HG02623 (cell line): ENCODE results near the gene ZNF132.
A peak's percentile ranks its signal among the peaks of the same experiment; 100 is the strongest.
"Not testable (repeated sequence)": the region's sequence is repeated elsewhere in the genome, so short reads cannot be mapped to it uniquely, and the experiment has no call there.

Experiments used
- ATAC-seq: cut with Tn5 transposase; IDR thresholded peaks from one replicate; pipeline ENCODE4 v1.9.1; 2021; ENCODE audit warnings: moderate library complexity; ENCODE audit not compliant: unreplicated experiment

ZNF132 gene

DNA sequence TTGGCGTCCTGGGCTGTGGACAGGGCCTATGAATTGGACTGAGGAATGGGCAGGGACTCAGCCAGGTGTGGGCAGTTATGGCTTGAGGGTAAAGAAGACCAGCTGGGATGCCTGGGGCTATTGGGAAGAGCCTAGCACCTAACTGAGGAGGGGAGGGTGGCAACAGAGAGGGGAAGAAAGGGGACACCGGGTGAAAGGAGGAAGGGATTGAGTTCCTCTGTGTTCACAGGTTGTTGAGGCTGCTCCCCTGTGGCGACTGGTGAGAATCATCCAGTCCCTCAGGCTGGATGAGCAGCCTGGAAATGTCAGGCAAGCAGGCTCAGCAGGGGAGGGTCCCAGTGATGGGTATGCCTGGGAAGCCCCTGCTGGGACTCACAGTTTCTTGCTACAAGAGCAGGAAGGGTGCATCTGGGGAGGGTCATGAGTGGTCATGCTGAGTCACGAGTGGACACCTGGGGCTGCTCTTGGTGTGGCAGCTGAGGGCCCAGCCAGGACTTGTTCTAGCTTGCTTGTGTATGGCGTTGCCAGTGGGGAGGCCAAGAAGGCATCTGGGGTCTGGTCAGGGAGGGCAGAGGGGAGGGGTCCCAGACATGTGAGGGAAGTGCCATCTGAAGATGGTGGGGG lies 28.4 kb upstream of the ZNF132 start:
- ATAC-seq: no peak

DNA sequence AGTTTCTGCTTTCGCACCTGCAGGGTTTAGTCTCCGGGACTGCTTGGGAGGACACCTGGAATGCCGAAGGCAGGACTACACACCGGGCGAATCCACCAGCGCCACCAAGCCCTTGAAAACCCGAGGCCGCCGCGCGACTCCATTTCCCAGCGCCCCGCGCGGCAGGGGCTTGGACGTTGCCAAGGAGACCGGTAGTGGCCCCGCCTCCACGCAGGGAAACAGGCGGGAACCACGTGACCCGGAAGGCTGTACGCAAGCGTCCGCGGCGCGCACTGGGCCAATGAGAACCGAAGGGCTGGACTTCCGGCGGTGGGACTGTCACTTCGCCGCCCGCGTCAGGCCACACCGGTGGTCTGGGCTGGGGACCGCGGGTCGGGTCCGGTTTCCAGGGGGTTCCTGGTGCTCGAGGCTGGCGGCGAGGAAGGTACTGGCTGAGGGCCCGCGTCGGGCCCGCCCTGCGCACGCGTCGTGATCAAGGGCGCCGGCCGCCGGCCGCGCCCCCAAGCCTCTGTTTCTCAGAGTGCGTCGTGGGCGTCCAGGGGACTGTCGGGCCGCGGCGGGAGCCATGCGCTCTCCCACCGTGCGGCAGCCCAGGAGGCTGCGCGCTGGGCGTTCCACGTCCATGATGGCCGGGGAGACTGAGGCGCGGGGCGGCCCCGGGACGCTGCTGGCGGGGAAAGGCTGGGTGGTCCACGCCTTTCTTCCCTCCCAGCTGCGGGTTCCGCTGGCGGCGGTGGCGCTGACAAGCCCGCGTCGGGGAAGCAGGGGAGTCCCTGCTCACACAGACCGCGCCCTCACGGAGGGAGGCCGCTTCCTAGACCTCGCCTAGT lies 27.0 kb upstream of the ZNF132 start, which contains the start of gene ZNF324:
Gene ZNF324 (plus strand): TSS at position 321 of the 830 bp plus-strand sequence. CDS start 2,106 bp downstream, outside the sequence.
- peak; percentile 82 for ATAC-seq

DNA sequence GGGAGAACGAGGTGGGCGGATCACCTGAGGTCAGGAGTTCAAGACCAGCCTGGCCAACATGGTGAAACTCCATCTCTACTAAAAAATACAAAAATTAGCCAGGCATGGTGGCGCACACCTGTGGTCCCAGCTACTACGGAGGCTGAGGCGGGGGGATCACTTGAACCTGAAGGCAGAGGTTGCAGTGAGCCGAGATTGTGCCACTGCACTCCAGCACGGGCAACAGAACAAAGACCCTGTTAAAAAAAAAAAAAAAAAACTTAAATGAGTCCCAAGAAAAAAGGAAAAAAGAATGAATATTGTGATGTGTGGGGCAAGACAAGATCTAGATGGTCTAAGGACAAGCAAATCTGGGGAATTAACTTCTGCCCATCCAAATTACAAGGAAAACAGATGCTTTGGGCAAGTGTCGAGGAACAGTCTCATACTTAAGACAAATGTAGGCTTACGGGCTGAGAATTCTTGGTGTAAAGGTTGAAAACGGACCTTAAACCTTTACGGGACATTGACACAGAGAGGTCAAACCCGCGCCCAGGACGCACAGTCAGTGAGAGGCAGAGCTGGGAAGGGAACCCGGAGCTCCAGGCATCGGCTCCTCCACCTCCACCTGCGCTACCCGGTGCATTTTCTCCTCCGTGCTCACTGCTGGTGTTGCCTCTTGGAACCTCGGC lies 26.3 kb upstream of the ZNF132 start:
- ATAC-seq: peak; percentile 17

DNA sequence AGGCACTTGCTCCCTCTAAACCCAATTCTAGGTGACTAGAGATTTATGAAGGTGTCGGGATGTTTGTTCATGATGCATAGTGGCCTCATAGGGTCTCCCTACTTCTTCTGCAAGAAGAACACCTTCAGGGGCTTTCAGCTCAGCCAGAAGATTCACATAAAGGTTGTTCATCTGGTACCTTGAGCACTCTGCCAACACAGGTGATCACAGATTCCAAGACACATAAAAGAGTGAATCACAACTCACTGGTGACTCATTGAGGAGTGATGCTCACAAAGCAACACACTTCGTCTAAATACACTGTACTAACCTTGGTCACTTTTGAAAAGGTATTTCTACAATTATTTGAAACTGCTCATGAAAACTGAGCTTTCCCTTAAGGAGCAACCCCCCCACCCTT lies 20.1 kb upstream of the ZNF132 start:
- no peak for ATAC-seq

DNA sequence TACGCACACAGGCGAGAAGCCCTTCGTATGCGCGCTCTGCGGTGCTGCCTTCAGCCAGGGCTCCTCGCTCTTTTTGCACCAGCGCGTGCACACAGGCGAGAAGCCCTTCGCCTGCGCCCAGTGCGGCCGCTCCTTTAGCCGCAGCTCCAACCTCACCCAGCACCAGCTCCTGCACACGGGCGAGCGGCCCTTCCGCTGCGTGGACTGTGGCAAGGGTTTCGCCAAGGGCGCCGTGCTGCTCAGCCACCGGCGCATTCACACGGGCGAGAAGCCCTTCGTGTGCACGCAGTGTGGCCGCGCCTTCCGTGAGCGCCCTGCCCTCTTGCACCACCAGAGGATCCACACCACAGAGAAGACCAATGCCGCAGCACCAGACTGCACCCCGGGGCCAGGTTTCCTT lies 16.2 kb upstream of the ZNF132 start:
- ATAC-seq: no peak

DNA sequence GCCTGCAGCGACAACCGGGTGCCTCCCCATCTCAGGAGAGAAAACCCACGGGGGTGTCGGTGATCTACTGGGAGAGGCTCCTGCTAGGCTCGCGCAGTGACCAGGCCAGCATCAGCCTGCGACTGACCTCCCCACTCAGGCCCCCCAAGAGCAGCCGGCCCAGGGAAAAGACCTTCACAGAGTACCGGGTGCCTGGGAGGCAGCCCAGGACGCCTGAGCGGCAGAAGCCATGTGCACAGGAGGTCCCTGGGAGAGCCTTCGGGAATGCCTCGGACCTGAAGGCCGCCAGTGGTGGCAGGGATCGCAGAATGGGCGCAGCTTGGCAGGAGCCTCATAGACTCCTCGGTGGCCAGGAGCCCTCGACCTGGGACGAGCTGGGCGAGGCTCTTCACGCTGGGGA lies 15.4 kb upstream of the ZNF132 start:
- ATAC-seq: no peak

DNA sequence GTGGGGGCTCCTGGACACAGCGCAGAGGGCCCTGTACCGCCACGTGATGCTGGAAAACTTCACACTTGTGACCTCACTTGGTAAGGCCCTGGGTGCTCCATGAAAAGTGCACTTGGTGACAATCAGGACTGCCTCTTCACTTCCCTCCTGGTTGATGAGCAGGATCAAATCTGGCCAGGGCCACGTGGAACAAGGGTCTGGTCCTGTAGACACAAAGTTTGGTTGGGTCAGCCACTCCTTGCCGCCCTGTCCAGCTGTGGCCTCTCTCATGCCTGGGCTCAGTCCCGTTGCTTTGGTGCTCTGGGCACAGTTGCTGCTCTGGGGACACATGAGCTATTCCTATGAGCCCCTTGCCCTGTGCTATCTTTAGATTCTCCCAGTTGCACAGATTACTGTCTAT lies 13.8 kb upstream of the ZNF132 start:
- ATAC-seq: no peak

DNA sequence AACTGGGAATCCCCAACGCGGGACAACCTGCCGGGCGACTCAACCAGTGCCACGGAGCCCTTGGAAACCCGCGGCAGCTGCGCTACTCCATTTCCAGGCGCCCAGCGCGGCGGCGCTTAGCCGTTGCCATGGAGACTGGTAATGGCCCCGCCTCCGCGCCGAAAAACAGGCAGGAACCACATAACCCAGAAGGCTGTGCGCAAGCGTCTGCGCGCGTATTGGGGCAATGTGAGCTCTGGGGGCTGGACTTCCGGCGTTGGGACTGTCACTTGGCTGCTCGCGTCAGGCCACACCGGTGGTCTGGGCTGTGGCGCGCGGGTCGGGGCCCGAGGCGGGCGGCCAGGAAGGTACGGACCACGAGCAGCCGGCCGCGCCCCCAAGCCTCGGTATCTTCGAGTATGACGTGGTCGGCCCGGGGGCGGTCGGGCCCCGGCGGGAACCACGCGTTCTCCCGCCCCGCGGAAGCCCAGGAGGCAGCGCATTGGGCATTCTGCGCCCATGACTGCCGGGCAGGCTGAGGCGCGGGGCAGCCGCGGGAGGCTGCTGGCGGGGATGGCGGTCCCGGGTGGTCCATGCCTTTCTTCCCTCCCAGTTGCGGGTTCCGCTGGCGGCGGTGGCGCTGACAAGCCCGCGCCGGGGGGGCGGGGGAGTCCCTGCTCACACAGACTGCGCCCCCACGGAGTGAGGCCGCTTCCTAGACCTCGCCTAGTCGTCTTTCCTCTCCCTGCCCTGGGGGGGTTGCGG lies 11.6 kb upstream of the ZNF132 start, which contains the start of gene ZNF324B:
Gene ZNF324B (plus strand): TSS at position 265 of the 744 bp plus-strand sequence. CDS start 2,080 bp downstream, outside the sequence.
- ATAC-seq: peak; percentile 89

DNA sequence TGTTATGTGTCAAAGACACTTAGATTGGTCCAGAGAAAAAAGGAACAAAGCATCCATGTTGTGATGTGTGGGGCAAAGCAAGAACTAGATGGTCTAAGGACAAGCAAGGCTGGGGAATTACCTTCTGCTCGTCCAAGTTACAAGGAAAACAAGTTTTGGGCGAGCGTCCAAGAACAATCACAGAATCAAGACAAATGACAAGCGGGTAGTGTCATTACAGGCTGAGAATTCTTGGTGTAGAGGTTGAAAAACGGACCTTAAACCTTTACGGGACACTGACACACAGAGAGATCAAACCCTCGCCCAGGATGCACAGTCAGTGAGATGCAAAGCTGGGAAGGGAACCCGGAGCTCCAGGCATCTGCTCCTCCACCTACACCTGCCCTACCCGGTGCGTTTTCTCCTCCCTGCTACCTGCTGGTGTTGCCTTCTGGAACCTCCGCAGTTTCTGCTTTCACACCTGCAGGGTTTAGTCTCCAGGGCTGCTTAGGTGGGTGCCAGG lies 11.0 kb upstream of the ZNF132 start:
- ATAC-seq: peak; percentile 11

DNA sequence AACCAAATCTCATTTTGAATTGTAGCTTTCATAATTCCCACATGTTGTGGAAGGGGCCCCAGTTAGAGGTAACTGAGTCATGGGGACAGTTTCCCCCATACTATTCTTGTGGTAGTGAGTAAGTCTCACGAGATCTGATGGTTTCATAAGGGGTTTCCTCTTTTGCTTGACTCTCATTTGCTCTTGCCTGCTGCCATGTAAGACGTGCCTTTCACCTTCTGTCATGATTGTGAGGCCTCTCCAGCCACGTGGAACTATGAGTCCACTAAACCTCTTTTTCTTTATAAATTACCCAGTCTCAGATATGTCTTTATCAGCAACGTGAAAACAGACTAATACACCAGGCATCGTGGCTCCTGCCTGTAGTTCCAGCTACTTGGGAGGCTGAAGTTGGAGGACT lies 10.0 kb upstream of the ZNF132 start:
- not testable (repeated sequence) for ATAC-seq

DNA sequence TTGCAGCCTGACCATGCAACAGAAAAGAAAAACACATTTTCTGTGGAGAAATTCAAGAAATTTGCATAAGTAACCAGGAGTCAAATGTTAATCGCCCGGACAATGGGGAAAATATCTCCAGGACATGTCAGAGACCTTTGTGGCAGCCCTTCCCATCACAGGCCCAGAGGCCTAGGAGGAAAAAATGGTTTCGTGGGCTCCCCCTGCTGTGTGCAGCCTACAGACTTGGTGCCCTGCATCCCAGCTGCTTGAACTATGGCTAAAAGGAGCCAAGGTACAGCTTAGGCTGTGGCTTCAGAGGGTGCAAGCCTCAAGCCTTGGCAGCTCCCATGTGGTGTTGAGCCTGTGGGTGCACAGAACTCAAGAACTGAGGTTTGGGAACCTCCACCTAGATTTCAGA lies 8.9 kb upstream of the ZNF132 start:
- ATAC-seq: not testable (repeated sequence)

DNA sequence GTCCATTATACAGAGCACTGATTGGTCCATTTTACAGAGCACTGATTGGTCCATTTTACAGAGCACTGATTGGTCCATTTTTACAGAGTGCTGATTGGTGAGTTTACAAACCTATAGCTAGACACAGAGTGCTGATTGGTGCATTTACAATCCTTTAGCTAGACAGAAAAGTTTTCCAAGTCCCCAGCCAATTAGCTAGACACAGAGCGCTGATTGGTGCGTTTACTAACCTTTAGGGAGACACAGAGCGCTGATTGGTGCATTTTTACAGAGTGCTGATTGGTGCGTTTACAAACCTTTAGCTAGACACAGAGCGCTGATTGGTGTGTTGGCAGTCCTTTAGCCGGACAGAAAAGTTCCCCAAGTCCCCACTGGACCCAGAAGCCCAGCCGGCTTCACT lies 3.0 kb upstream of the ZNF132 start:
- not testable (repeated sequence) for ATAC-seq

DNA sequence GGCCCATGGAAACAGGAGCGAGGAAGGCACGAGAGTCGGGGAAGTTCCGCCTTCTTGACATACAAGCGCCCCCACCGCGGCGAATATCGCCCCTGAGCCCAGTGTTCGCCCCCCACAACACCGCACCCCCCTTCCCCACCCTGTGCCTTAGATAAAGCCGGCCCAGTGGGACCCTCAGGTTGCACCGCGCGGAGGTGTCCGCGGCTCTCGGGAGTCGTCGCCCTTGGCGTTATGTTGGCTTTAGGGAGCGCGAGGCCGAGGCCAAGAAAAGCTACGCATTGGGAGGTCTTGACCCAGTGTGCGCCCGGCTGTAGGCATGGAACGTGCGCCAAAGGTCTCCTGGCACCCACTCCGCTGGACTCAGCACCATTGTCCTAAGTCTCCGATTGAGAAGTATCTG lies 603 bp upstream of the ZNF132 start:
- ATAC-seq: no peak

DNA sequence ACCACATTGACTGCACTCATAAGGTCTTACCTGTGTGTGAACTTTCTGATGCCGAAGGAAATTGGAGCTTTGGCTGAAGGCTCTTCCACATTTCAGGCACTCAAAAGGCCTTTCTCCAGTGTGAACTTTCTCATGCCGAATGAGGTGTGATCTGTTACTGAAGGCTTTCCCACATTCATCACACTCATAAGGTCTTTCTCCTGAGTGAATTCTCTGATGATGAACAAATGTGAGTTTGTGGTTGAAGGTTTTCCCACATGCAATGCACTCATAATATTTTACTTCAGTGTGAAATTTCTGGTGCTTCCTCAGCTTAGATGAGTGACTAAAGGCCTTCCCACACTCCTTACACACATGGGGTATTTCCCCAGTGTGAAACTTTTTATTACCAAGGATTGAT lies 5.7 kb downstream of the ZNF132 start:
- ATAC-seq: no peak

DNA sequence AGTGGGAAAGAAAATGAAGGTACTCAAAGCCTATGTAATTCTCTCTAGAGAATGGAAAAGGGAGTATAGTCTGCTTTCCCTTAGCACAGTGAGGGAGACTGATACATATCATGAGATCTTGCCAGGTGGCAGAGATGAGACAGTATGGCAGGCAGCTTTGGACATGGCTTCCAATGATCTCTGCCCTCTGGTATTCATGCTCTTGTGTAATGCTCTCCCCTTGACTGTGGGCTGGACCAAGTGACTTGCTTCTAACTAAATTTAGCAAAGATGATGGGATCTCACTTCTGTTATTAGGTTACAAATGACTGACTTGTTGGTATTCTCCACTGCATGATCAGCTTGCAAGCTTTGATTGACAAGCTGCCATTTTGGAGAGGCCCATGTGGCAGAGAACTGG lies 10.2 kb downstream of the ZNF132 start:
- ATAC-seq: no peak

DNA sequence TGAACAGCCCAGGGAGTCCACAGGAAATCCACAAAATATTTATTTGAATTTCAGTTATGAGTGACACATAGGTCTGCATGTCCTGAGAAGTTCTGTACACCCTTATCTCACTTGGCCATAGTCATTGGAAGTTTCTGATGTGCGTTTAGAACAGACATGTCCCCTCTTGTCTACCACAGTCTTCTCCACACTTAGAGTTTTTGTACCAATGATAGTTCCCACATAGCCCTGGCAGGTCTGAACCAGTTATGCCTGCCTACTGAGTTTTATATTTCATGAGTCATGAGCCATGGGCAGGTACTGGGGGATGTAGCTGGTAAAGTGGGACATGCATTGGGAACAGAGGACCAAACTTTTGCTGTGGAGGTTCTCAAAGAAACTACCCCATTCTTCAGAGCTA lies 11.3 kb downstream of the ZNF132 start:
- ATAC-seq: no peak

DNA sequence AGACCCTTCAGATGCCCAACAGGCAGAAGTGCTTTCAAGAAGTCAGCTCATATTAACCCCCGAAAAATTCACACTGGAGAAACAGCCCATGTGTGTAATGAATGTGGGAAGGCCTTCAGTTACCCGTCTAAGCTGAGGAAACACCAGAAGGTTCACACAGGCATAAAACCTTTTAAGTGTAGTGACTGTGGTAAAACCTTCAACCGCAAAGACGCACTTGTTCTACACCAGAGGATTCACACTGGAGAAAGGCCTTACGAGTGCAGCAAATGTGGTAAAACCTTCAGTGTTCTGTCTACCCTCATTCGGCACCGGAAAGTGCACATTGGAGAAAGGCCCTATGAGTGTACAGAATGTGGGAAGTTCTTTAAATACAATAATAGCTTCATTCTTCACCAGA lies 22.9 kb downstream of the ZNF132 start:
- ATAC-seq: no peak

DNA sequence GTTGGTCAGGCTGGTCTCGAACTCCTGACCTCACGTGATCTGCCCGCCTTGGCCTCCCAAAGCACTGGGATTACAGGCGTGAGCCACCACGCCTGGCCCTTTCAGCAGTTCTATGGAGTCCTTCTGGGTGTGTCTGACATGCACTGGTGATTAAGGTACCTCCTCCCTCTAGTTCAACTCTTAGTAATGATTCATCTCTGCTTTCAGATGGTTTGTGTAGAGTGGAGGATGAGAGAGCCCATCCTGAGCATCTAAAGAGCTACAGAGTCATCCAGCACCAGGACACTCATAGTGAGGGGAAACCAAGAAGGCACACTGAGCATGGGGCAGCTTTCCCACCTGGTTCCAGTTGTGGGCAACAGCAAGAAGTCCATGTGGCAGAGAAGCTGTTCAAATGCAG lies 23.3 kb downstream of the ZNF132 start:
- ATAC-seq: no peak

DNA sequence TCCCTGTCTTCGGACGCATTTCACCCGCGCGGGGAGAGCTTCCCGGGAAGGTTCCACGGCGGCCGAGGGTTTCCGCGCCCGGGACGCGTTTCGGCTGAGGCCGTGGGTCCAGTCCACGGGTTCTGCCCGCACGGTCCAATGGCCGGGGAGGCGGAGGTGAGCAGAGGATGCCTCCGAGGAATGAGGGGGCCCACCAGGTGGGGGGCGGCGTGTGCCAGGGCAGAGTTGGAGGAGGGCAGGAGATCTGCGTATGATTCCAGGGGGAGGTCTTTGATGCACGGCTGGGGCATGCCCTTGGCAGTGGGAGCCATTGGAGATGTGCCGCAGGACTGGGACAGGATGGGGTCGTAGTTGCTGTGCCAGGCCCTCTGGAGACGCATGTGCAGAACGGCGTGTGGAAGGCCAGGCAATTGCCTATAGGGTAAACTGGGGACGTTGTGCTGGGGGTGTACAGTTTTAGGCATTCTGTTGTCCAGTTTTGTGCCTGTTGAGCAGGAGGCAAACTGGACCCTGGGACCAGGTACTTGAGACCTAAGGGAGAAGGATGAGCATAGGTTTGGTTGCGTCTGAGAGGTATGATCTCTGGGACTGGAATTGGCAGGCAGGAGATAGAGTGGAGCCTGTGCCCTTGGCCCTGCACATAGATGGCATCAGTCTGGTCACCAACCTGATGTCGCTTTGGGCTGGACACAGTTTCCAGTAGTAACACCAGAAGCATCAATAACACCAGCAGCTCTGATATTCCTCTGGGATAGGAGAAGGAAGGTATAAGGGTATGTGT lies 30.8 kb downstream of the ZNF132 start:
- no peak for ATAC-seq
